ENCODE data around the gene TAF15.

TAF15 gene

DNA sequence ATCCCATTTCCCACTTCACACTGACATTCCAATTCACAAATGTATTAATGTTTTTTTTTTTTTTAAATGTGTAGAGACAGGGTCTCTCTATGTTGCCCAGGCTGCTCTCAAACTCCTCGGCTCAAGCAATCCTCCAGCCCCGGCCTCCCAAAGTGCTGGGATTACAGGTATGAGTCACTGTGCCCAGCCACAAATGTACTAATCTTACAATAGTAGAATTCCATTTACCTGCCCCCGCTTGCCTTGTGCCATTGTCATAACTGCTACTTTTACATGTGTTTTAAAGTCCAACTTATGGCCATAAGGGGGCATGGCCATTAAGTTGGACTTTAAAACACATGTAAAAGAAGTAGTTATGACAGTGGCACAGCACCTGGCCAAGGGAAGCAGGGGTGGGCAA lies 18.4 kb upstream of the TAF15 start:
- Mint-ChIP-seq H3K27ac (no peak overlapping the region), H3K4me3 (no peak overlapping the region), H3K4me1 (peaks cover 25% of the 10 kb centered on the region), H3K36me3 (ENCODE audit: low read depth) (no peaks in the 10 kb centered on the region), H3K27me3 (ENCODE audit: low read depth, poor library complexity) (peaks cover 87% of the 10 kb centered on the region), H3K9me3 (no peaks in the 10 kb centered on the region)
- TF ChIP-seq, protein P1, sequence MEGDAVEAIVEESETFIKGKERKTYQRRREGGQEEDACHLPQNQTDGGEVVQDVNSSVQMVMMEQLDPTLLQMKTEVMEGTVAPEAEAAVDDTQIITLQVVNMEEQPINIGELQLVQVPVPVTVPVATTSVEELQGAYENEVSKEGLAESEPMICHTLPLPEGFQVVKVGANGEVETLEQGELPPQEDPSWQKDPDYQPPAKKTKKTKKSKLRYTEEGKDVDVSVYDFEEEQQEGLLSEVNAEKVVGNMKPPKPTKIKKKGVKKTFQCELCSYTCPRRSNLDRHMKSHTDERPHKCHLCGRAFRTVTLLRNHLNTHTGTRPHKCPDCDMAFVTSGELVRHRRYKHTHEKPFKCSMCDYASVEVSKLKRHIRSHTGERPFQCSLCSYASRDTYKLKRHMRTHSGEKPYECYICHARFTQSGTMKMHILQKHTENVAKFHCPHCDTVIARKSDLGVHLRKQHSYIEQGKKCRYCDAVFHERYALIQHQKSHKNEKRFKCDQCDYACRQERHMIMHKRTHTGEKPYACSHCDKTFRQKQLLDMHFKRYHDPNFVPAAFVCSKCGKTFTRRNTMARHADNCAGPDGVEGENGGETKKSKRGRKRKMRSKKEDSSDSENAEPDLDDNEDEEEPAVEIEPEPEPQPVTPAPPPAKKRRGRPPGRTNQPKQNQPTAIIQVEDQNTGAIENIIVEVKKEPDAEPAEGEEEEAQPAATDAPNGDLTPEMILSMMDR (IDR thresholded peaks at IDR 0.05): no peak
- DNase-seq: no peak

DNA sequence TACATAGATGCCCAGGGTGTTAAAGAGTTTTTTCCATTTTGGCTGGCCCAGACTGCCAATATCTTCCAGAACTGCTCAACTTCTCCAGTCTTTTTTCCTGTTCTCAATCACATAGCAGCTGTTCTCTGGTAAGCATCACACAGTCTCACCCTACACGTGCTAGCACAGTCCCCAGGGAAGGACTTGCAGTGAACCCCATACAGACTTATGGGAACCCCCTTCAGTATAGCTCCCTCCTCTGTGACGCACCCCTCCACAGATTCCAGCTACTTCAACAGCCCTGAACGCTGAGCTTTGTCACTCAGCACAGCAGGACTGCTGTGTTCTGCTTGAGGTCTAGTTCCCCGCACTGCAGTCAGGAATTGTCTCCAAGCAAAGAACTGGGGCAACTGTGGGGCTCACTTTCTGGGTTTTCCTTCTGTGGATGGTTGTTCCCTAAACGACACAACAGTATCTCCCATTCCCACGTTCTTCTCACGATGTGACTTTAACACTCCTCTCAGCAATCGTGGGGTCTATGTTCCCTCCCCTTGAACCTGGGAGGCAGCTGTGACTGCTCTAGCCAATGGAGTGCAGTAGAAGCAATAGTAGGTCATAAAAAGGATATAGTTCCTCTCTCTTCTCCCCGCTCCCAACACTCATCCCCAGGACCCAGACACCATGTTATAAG lies 17.5 kb upstream of the TAF15 start:
- Mint-ChIP-seq H3K9me3 (no peaks in the 10 kb centered on the region), H3K27ac (no peak overlapping the region), H3K4me1 (peaks cover 25% of the 10 kb centered on the region), H3K4me3 (no peak overlapping the region), H3K36me3 (ENCODE audit: low read depth) (no peaks in the 10 kb centered on the region), H3K27me3 (ENCODE audit: low read depth, poor library complexity) (peaks cover 94% of the 10 kb centered on the region)
- DNase-seq: no peak
- TF ChIP-seq, protein P1 (IDR thresholded peaks at IDR 0.05): no peak

DNA sequence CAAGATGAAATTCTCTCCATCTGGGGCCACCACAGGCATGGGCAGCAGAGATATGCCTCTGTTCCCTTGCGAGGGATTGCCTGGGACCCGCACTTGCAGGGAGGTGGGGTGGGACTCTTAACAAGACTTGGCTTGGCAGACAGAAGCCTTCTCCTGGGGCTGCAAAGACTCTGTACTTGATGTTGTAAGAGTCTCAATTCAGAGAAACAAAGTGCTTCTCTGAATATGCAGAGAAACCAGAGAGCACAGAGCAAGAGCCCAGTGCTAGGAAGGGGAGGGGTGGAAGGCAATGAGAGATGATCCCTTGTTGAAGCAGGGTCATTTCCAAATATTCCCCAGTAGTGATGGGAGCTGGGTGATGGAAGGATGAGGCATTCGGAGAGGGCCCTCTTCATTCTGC lies 16.0 kb upstream of the TAF15 start:
- Mint-ChIP-seq H3K36me3 (ENCODE audit: low read depth) (no peaks in the 10 kb centered on the region), H3K27ac (no peak overlapping the region), H3K4me3 (peak overlapping the region; percentile 31), H3K9me3 (no peaks in the 10 kb centered on the region), H3K27me3 (ENCODE audit: low read depth, poor library complexity) (peaks cover 97% of the 10 kb centered on the region), H3K4me1 (peaks cover 14% of the 10 kb centered on the region)
- TF ChIP-seq, protein P1 (IDR thresholded peaks at IDR 0.05): no peak
- no peak for DNase-seq

DNA sequence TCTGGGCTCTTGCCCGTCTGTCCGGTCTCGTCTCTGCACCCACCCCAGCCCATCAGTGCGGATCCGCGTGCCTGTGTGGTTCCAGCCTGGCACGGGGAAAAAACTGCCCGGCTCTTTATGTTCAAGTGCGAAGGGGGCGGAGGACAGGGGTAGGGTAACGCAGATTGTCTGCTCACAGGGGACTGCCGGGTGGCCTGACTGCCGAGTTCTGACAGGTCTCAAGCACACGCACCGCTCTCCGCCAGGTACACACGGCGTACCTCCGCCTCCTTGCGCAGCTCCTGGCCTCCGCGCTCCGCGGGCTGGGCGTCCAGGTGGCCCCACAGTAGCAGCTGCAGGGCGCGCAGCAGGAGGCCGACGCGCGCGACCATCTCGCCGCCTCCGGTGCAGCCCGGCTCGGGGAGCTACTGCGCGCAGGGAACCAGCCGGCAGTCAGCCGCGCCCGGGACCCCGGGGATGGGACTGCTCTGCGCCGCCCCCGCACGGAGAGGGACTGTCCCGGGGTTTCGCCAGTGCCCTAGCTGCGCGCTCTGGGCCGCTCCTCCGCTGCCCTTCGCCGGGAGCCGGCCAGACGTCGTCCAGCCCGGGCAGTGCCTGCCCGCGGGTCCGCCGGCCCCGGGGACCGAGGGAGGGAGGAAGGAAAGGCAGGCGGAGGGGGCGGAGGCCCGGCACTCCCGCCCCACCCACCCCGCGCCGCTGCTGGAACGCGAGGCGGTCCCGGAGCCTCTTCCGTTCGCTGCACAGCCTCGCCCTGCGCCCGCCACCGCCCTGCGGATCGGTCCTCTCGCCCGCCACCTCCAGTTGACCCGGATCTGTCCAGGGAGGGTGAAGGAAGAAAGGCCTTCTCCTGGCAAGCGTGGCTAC lies 14.0 kb upstream of the TAF15 start, which contains the start of gene MMP28:
Gene MMP28, minus strand, starts transcription at position 635 of the 864 bp plus-strand sequence. Its CDS starts 264 bp downstream, at position 371.
- DNase-seq: peak; percentile 73
- H3K27ac Mint-ChIP-seq: no peak within 1 kb of the TSS
- peaks cover 5% of the 10 kb centered on the region for H3K4me1 Mint-ChIP-seq
- TF ChIP-seq, protein P1 (IDR thresholded peaks at IDR 0.05): no peak
- H3K27me3 Mint-ChIP-seq (ENCODE audit: low read depth, poor library complexity): peaks cover 99% of the 10 kb centered on the region
- no peaks in the 10 kb centered on the region for H3K36me3 Mint-ChIP-seq (ENCODE audit: low read depth)
- H3K4me3 Mint-ChIP-seq: peak within 1 kb of the TSS; percentile 69
- no peaks in the 10 kb centered on the region for H3K9me3 Mint-ChIP-seq

DNA sequence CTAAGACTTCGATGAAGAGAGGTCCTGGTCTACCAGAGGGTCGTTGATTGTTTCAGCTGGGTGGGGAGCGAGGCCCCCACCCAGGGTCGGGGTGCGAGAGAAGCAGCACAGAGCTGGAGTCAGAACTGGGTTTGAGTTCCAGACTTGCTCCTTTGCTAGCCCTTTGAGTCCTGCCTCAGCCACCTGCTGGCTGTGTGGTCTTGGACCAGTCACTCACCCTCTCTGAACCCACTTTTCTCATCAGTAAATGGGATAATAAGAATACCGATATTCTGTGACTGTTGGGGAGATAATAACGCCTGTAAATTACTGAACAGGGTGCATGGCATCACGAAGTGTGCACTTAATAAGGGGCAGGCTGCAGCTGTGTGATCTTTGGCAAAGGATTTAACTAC lies 13.4 kb upstream of the TAF15 start:
- TF ChIP-seq, protein P1 (IDR thresholded peaks at IDR 0.05): no peak
- Mint-ChIP-seq H3K4me3 (peak overlapping the region; percentile 69), H3K36me3 (ENCODE audit: low read depth) (no peaks in the 10 kb centered on the region), H3K27ac (no peak overlapping the region), H3K4me1 (peaks cover 5% of the 10 kb centered on the region), H3K27me3 (ENCODE audit: low read depth, poor library complexity) (peaks cover 93% of the 10 kb centered on the region), H3K9me3 (no peaks in the 10 kb centered on the region)
- no peak for DNase-seq
